BE2C (cell line): Measurements from ENCODE around the gene TSGA10.

Source experiments
- DNase-seq: peaks from one replicate; pipeline ENCODE4 v3.0.0-alpha.2; 2020
- H3K27me3 ChIP-seq: fragments of 250-450 bp; sonication (Bioruptor Pico); 2 replicates; pipeline ENCODE4 v1.5.1; 2020; ENCODE audit warnings: mild to moderate bottlenecking
- H3K36me3 ChIP-seq: fragments of 250-450 bp; sonication (Bioruptor Pico); 2 replicates; pipeline ENCODE4 v1.5.1; 2020; ENCODE audit warnings: mild to moderate bottlenecking
- H3K4me1 ChIP-seq: fragments of 250-450 bp; sonication (Bioruptor Pico); 2 replicates; pipeline ENCODE4 v1.5.1; 2020
- H3K4me3 ChIP-seq: 2 replicates; pipeline ENCODE4 v1.5.1; 2011; ENCODE audit warnings: low read depth, low read length
- H3K9me3 ChIP-seq: fragments of 250-450 bp; sonication (Bioruptor Pico); 2 replicates; pipeline ENCODE4 v1.5.1; 2020
- CTCF ChIP-seq: IDR thresholded peaks from 2 replicates; pipeline ENCODE4 v1.5.1; 2012; ENCODE audit warnings: mild to moderate bottlenecking, low read depth, low read length

The TSGA10 gene

GRCh38 chr2:99180755-99181623 is 26.2 kb upstream of the TSGA10 start, which contains the start of the genes MITD1 and MRPL30:
TSS of gene MITD1 (minus strand) at chr2:99181058. CDS start at chr2:99180981, 77 bp downstream.
TSS of gene MRPL30 (plus strand) at chr2:99181184. CDS start at chr2:99186204, 5,020 bp downstream.
- Histone ChIP-seq H3K9me3 (no peaks in the 10 kb centered on the region), H3K4me1 (no peaks in the 10 kb centered on the region), H3K36me3 (no peaks in the 10 kb centered on the region), H3K4me3 (peak within 1 kb of the TSS; percentile 89), H3K27me3 (no peaks in the 10 kb centered on the region)
- no peak for TF ChIP-seq CTCF
- DNase-seq: peak; percentile 80

- no peak for DNase-seq
- H3K4me3 ChIP-seq: no peak overlapping the region
- H3K36me3 ChIP-seq: no peaks in the 10 kb centered on the region
- no peaks in the 10 kb centered on the region for H3K9me3 ChIP-seq
- no peaks in the 10 kb centered on the region for H3K27me3 ChIP-seq
- TF ChIP-seq CTCF: no peak
- H3K4me1 ChIP-seq: no peaks in the 10 kb centered on the region
Measured at GRCh38 chr2:99171377-99172140, 16.8 kb upstream of the TSGA10 start.

GRCh38 chr2:99169534-99169933 is 14.8 kb upstream of the TSGA10 start:
- no peak for TF ChIP-seq CTCF
- no peak for DNase-seq
- Histone ChIP-seq H3K4me1 (no peaks in the 10 kb centered on the region), H3K9me3 (no peaks in the 10 kb centered on the region), H3K36me3 (no peaks in the 10 kb centered on the region), H3K27me3 (no peaks in the 10 kb centered on the region), H3K4me3 (no peak overlapping the region)

- Histone ChIP-seq H3K4me1 (no peaks in the 10 kb centered on the region), H3K36me3 (no peaks in the 10 kb centered on the region), H3K9me3 (no peaks in the 10 kb centered on the region), H3K27me3 (no peaks in the 10 kb centered on the region), H3K4me3 (no peak overlapping the region)
- DNase-seq: no peak
- TF ChIP-seq CTCF: no peak
Measured at GRCh38 chr2:99166218-99166617, 11.5 kb upstream of the TSGA10 start.

- no peaks in the 10 kb centered on the region for H3K4me1 ChIP-seq
- DNase-seq: no peak
- H3K27me3 ChIP-seq: no peaks in the 10 kb centered on the region
- H3K4me3 ChIP-seq: no peak overlapping the region
- TF ChIP-seq CTCF: no peak
- H3K36me3 ChIP-seq: no peaks in the 10 kb centered on the region
- H3K9me3 ChIP-seq: no peaks in the 10 kb centered on the region
Measured at GRCh38 chr2:99159594-99159993, 4.9 kb upstream of the TSGA10 start.
